Liver (tissue), 2 donors: ENCODE data around the gene CDKL4.

Experiments used
- TF ChIP-seq, protein P1 (sequence below): IDR thresholded peaks from 2 replicates; pipeline ENCODE4 v1.6.1; 2016; ENCODE audit warnings: antibody characterized with exemption, mild to moderate bottlenecking
- TF ChIP-seq, protein P2 (sequence below): fragments of 150-350 bp; IDR thresholded peaks from 2 replicates; pipeline ENCODE4 v1.5.1; 2017; ENCODE audit warnings: improper control_type of control experiment, low read depth, low read length; ENCODE audit not compliant: missing input control
- donor health status: healthy.

DNA sequence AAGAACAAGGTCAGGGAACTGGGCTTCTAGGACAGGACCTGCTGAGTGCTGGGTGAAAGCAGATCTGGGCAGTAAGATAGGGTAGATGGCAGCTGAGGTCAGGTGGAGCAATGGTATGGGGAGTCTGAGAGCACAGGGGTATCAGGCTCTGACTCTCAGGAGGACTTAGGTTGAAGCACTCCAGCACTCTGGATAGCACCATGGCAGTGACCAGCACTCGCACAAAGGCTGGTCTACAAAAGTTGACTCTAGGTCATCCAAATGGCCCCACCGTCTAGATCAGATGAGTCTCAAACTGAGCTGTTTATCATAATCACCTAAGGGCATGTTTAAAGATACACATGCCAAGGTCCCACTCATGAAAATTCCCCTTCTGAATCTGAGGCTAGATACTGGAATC, 60.1 kb downstream of the CDKL4 start:
- TF ChIP-seq, protein P1, sequence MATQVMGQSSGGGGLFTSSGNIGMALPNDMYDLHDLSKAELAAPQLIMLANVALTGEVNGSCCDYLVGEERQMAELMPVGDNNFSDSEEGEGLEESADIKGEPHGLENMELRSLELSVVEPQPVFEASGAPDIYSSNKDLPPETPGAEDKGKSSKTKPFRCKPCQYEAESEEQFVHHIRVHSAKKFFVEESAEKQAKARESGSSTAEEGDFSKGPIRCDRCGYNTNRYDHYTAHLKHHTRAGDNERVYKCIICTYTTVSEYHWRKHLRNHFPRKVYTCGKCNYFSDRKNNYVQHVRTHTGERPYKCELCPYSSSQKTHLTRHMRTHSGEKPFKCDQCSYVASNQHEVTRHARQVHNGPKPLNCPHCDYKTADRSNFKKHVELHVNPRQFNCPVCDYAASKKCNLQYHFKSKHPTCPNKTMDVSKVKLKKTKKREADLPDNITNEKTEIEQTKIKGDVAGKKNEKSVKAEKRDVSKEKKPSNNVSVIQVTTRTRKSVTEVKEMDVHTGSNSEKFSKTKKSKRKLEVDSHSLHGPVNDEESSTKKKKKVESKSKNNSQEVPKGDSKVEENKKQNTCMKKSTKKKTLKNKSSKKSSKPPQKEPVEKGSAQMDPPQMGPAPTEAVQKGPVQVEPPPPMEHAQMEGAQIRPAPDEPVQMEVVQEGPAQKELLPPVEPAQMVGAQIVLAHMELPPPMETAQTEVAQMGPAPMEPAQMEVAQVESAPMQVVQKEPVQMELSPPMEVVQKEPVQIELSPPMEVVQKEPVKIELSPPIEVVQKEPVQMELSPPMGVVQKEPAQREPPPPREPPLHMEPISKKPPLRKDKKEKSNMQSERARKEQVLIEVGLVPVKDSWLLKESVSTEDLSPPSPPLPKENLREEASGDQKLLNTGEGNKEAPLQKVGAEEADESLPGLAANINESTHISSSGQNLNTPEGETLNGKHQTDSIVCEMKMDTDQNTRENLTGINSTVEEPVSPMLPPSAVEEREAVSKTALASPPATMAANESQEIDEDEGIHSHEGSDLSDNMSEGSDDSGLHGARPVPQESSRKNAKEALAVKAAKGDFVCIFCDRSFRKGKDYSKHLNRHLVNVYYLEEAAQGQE = no peak
- TF ChIP-seq, protein P2, sequence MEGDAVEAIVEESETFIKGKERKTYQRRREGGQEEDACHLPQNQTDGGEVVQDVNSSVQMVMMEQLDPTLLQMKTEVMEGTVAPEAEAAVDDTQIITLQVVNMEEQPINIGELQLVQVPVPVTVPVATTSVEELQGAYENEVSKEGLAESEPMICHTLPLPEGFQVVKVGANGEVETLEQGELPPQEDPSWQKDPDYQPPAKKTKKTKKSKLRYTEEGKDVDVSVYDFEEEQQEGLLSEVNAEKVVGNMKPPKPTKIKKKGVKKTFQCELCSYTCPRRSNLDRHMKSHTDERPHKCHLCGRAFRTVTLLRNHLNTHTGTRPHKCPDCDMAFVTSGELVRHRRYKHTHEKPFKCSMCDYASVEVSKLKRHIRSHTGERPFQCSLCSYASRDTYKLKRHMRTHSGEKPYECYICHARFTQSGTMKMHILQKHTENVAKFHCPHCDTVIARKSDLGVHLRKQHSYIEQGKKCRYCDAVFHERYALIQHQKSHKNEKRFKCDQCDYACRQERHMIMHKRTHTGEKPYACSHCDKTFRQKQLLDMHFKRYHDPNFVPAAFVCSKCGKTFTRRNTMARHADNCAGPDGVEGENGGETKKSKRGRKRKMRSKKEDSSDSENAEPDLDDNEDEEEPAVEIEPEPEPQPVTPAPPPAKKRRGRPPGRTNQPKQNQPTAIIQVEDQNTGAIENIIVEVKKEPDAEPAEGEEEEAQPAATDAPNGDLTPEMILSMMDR = no peak
